Mesothelial cell of epicardium (in vitro differentiated cells): Measurements from ENCODE around the gene FGFBP2. TPM values are rescaled to one million over a fixed set of nuclear protein-coding genes. Genes with fewer than 3 reads are reported as not detected.

Experiments
- DNase-seq, 2 experiments: peaks; one replicate each; pipeline ENCODE4 v3.0.0; 2021; ENCODE audit warnings: low spot score in 2 of 2; ENCODE audit not compliant: unreplicated experiment in 2 of 2
- H3K27ac Mint-ChIP-seq: 2 replicates; pipeline ENCODE4 v1.8.0; 2021; ENCODE audit warnings: mixed read lengths
- H3K27me3 Mint-ChIP-seq: 2 replicates; pipeline ENCODE4 v1.8.0; 2021; ENCODE audit warnings: low read depth, mixed read lengths
- H3K36me3 Mint-ChIP-seq: 2 replicates; pipeline ENCODE4 v1.8.0; 2021; ENCODE audit warnings: mixed read lengths
- H3K4me1 Mint-ChIP-seq: 2 replicates; pipeline ENCODE4 v1.8.0; 2021; ENCODE audit warnings: mixed read lengths
- H3K4me3 Mint-ChIP-seq: 2 replicates; pipeline ENCODE4 v1.8.0; 2021; ENCODE audit warnings: mild to moderate bottlenecking, moderate library complexity, mixed read lengths
- H3K9me3 Mint-ChIP-seq: 2 replicates; pipeline ENCODE4 v1.8.0; 2021; ENCODE audit warnings: mixed read lengths
- total RNA-seq: library from RNA; stranded (reverse); gene quantifications from 3 replicates; pipeline ENCODE4 v1.2.1, GENCODE V29; 2021
- TF ChIP-seq, protein P1 (sequence below): fragments of 200-600 bp; sonication (generic); IDR thresholded peaks from one replicate; pipeline ENCODE4 v1.5.0; 2021; ENCODE audit warnings: antibody characterized with exemption; ENCODE audit not compliant: unreplicated experiment

FGFBP2 gene
- total RNA-seq, 1 donor from 2014 or later: not detected

- H3K36me3 Mint-ChIP-seq: no peaks in the 10 kb centered on the region
- no peak overlapping the region for H3K4me3 Mint-ChIP-seq
- TF ChIP-seq, protein P1, sequence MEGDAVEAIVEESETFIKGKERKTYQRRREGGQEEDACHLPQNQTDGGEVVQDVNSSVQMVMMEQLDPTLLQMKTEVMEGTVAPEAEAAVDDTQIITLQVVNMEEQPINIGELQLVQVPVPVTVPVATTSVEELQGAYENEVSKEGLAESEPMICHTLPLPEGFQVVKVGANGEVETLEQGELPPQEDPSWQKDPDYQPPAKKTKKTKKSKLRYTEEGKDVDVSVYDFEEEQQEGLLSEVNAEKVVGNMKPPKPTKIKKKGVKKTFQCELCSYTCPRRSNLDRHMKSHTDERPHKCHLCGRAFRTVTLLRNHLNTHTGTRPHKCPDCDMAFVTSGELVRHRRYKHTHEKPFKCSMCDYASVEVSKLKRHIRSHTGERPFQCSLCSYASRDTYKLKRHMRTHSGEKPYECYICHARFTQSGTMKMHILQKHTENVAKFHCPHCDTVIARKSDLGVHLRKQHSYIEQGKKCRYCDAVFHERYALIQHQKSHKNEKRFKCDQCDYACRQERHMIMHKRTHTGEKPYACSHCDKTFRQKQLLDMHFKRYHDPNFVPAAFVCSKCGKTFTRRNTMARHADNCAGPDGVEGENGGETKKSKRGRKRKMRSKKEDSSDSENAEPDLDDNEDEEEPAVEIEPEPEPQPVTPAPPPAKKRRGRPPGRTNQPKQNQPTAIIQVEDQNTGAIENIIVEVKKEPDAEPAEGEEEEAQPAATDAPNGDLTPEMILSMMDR: no peak
- no peaks in the 10 kb centered on the region for H3K9me3 Mint-ChIP-seq
- DNase-seq: no peak
- no peak overlapping the region for H3K27ac Mint-ChIP-seq
- no peaks in the 10 kb centered on the region for H3K27me3 Mint-ChIP-seq
- H3K4me1 Mint-ChIP-seq: peaks cover 4% of the 10 kb centered on the region
These were observed 42.7 kb upstream of the FGFBP2 start for GRCh38 chr4:16005676-16006075.

DNA sequence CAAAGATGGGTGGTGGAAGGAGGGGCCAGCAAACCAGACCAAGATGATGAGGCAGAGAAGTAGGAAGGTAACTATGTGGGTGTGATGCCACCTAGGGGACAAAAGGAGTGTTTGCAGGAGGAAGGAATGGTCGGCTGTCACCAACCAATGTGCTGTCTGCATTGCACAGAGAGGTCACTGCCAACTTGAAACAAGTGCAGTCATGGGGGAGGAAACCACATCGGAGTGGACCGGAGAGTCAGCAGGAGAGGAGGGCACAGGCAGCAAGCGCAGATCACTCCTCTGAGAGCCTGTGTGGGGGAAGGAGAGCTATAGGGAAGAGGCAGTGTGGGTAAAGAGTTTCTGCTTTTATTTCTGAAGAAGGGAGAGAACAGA, 38.5 kb upstream of the FGFBP2 start:
- Mint-ChIP-seq H3K4me3 (no peak overlapping the region), H3K36me3 (no peaks in the 10 kb centered on the region), H3K9me3 (no peaks in the 10 kb centered on the region), H3K4me1 (no peaks in the 10 kb centered on the region), H3K27ac (no peak overlapping the region), H3K27me3 (no peaks in the 10 kb centered on the region)
- peak in 1 of 2 experiments; percentile 66 for DNase-seq
- TF ChIP-seq, protein P1: peak; percentile 68

DNA sequence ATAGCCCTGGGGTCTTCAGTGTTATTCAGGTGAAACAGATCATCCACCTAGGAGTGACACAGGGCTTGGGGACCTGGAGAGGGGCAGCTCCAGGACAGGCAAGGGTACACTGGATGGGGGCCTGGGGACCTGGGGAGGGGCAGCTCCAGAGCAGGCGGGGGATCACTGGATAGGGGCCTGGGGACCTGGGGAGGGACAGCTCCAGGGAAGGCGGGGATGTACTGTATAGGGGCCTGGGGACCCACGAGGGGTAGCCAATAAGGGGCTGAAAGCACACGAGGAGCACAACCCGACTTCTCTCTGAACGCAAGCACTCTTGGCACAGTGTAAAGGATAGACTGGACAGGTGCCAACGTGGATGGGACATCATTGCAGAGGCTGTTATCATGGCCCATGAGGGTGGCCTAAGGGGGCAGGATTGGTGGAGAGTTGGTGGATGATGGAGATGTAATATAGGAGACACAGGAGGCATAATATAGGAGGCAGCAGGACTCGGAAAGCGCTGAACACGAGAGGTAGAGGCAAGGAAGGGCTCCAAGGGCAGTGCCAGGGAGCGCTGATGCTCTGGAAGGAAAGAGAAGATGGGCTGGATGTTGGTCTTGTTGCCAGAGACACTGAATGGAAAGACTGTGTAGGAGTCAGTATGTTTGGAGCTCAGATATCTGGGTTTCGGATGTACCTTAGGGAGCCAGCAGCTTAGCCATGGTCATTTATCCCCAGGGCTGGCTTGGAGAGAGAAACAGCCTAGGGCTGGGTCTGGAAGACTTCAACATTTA, 37.9 kb upstream of the FGFBP2 start:
- TF ChIP-seq, protein P1: no peak
- Mint-ChIP-seq H3K4me1 (no peaks in the 10 kb centered on the region), H3K27me3 (no peaks in the 10 kb centered on the region)

GRCh38 chr4:15996773-15997172, 33.8 kb upstream of the FGFBP2 start:
- TF ChIP-seq, protein P1: no peak
- DNase-seq: no peak
- Mint-ChIP-seq H3K27ac (no peak overlapping the region), H3K27me3 (no peaks in the 10 kb centered on the region), H3K4me3 (no peak overlapping the region), H3K4me1 (peaks cover 2% of the 10 kb centered on the region), H3K36me3 (no peaks in the 10 kb centered on the region), H3K9me3 (no peaks in the 10 kb centered on the region)

More for the DNA sequence above, 37.9 kb upstream of the FGFBP2 start:
- Mint-ChIP-seq H3K4me3 (no peak overlapping the region), H3K27ac (no peak overlapping the region), H3K9me3 (no peaks in the 10 kb centered on the region), H3K36me3 (no peaks in the 10 kb centered on the region)
- no peak for DNase-seq

DNA sequence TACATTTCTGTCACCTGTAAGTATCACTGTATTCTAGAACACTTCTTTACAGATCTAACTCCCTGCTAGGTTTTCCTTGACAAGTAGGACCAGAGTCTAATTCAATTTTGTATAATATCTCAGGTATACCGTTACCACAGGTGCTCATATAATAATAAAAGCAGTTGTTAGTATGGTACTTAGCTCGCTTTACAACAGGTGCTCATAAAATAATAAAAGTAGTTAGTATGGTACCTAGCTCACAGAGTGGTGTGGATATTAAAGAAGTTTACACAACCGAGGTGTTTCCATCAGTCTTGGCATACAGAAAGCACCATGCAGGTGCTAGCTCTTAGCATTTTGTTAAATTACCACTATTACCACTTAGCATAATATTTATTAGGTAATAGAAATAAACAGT, 32.9 kb upstream of the FGFBP2 start:
- H3K27ac Mint-ChIP-seq: no peak overlapping the region
- no peaks in the 10 kb centered on the region for H3K36me3 Mint-ChIP-seq
- H3K27me3 Mint-ChIP-seq: no peaks in the 10 kb centered on the region
- H3K4me1 Mint-ChIP-seq: peaks cover 8% of the 10 kb centered on the region
- TF ChIP-seq, protein P1: no peak
- no peak overlapping the region for H3K4me3 Mint-ChIP-seq
- H3K9me3 Mint-ChIP-seq: no peaks in the 10 kb centered on the region
- DNase-seq: no peak

DNA sequence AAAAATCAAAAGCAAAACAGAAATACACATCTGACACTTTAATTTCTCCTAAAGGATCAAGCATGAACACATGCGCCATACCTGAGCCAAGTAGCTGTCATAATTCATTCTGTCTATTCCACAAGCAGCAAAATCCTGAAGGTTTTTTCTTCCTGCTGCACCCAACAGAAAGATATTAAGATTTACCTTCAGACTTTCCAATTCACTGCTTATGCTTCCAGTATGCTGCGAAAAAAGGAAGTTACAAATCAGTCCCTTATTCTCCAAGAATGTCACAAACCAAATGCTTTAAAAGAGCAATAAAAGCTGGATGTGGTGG, 29.2 kb upstream of the FGFBP2 start:
- DNase-seq: no peak
- Mint-ChIP-seq H3K4me1 (peaks cover 8% of the 10 kb centered on the region), H3K27me3 (no peaks in the 10 kb centered on the region), H3K9me3 (no peaks in the 10 kb centered on the region), H3K27ac (no peak overlapping the region), H3K4me3 (no peak overlapping the region), H3K36me3 (no peaks in the 10 kb centered on the region)
- TF ChIP-seq, protein P1: no peak
